Inflammatory macrophage treated with lipopolysaccharide for 1 hour (primary cell): ENCODE results near the gene HLF.

Experiments used
- DNase-seq, 2 donors: peaks; one replicate each; pipeline ENCODE4 v3.0.0-alpha.2; 2020 to 2022

HLF gene

GRCh38 chr17:55292094-55292493, 27.3 kb downstream of the HLF start:
- no peak for DNase-seq

GRCh38 chr17:55294042-55294751, 29.4 kb downstream of the HLF start:
- DNase-seq: no peak

GRCh38 chr17:55295411-55296170, 30.8 kb downstream of the HLF start:
- peak in 1 of 2 donors; percentile 66 for DNase-seq

- DNase-seq: no peak
These were observed 31.5 kb downstream of the HLF start for GRCh38 chr17:55296171-55296695.

GRCh38 chr17:55296699-55297098, 31.9 kb downstream of the HLF start:
- DNase-seq: no peak

GRCh38 chr17:55298111-55298730, 33.5 kb downstream of the HLF start:
- DNase-seq: no peak

GRCh38 chr17:55299162-55299838, 34.5 kb downstream of the HLF start:
- no peak for DNase-seq

- DNase-seq: no peak
These were observed 35.1 kb downstream of the HLF start for GRCh38 chr17:55299890-55300289.

- no peak for DNase-seq
These were observed 35.9 kb downstream of the HLF start for GRCh38 chr17:55300479-55301290.

GRCh38 chr17:55301521-55302406, 37.0 kb downstream of the HLF start:
- no peak for DNase-seq

GRCh38 chr17:55302407-55302787, 37.6 kb downstream of the HLF start:
- DNase-seq: no peak

GRCh38 chr17:55303008-55303493, 38.3 kb downstream of the HLF start:
- no peak for DNase-seq

- DNase-seq: no peak
These were observed 39.0 kb downstream of the HLF start for GRCh38 chr17:55303701-55304145.

- no peak for DNase-seq
These were observed 39.6 kb downstream of the HLF start for GRCh38 chr17:55304171-55304859.

- no peak for DNase-seq
These were observed 40.7 kb downstream of the HLF start for GRCh38 chr17:55305321-55306087.

- no peak for DNase-seq
These were observed 43.1 kb downstream of the HLF start for GRCh38 chr17:55307879-55308278.

GRCh38 chr17:55308613-55309391, 44.0 kb downstream of the HLF start:
- no peak for DNase-seq

- DNase-seq: no peak
These were observed 47.1 kb downstream of the HLF start for GRCh38 chr17:55311767-55312375.
